Astrocyte (in vitro differentiated cells and primary cell): Measurements from ENCODE around the gene KTI12. TPM values are rescaled to one million over a fixed set of nuclear protein-coding genes. Genes with fewer than 3 reads are reported as not detected.

ENCODE experiments used
- DNase-seq: peaks from one replicate; pipeline ENCODE4 v3.0.0-alpha.2; 2010; ENCODE audit warnings: low read depth
- FAIRE-seq: peaks from 2 replicates; lab custom pipeline; 2011; peaks lifted over from hg19 to GRCh38; lab: Jason Lieb, UNC
- H2AFZ ChIP-seq: 2 replicates; pipeline ENCODE4 v1.6.0; 2012; ENCODE audit warnings: low read depth, low read length, inconsistent platforms
- H3K27ac ChIP-seq: 2 replicates; pipeline ENCODE4 v1.5.1; 2011; ENCODE audit warnings: low read depth, low read length, inconsistent platforms
- H3K27me3 ChIP-seq: 2 replicates; pipeline ENCODE4 v1.6.0; 2011; ENCODE audit warnings: low read length, inconsistent platforms; ENCODE audit not compliant: insufficient read depth
- H3K36me3 ChIP-seq: 2 replicates; pipeline ENCODE4 v1.5.1; 2011; ENCODE audit warnings: low read length, inconsistent platforms; ENCODE audit not compliant: insufficient read depth
- H3K4me1 ChIP-seq: 2 replicates; pipeline ENCODE4 v1.5.1; 2011; ENCODE audit warnings: low read length, inconsistent platforms; ENCODE audit not compliant: insufficient read depth
- H3K4me2 ChIP-seq: 2 replicates; pipeline ENCODE4 v1.6.0; 2012; ENCODE audit warnings: low read length, inconsistent platforms
- H3K4me3 ChIP-seq: 2 replicates; pipeline ENCODE4 v1.5.1; 2011; ENCODE audit warnings: low read depth, mild to moderate bottlenecking, low read length, inconsistent platforms; ENCODE audit not compliant: insufficient read depth
- H3K79me2 ChIP-seq: 2 replicates; pipeline ENCODE4 v1.6.0; 2012; ENCODE audit warnings: mild to moderate bottlenecking, low read length, inconsistent platforms; ENCODE audit not compliant: insufficient read depth
- H3K9ac ChIP-seq: 2 replicates; pipeline ENCODE4 v1.6.0; 2012; ENCODE audit warnings: mild to moderate bottlenecking, low read length, inconsistent platforms
- H3K9me3 ChIP-seq: 2 replicates; pipeline ENCODE4 v1.5.1; 2012; ENCODE audit warnings: low read depth, mild to moderate bottlenecking, low read length, inconsistent platforms; ENCODE audit not compliant: insufficient read depth
- H4K20me1 ChIP-seq: 2 replicates; pipeline ENCODE4 v1.6.0; 2012; ENCODE audit warnings: low read length, inconsistent platforms; ENCODE audit not compliant: insufficient read depth
- H3K27ac Mint-ChIP-seq: one replicate; pipeline ENCODE4 v1.8.0; 2021; ENCODE audit warnings: mild to moderate bottlenecking, mixed read lengths; ENCODE audit not compliant: unreplicated experiment
- H3K27me3 Mint-ChIP-seq: one replicate; pipeline ENCODE4 v1.8.0; 2021; ENCODE audit warnings: low read depth, mixed read lengths; ENCODE audit not compliant: unreplicated experiment
- H3K36me3 Mint-ChIP-seq: one replicate; pipeline ENCODE4 v1.8.0; 2021; ENCODE audit warnings: low read depth, mixed read lengths; ENCODE audit not compliant: unreplicated experiment
- H3K4me1 Mint-ChIP-seq: one replicate; pipeline ENCODE4 v1.8.0; 2021; ENCODE audit warnings: low read depth, mixed read lengths; ENCODE audit not compliant: unreplicated experiment
- H3K4me3 Mint-ChIP-seq: one replicate; pipeline ENCODE4 v1.8.0; 2021; ENCODE audit warnings: mild to moderate bottlenecking, moderate library complexity, mixed read lengths; ENCODE audit not compliant: unreplicated experiment
- H3K9me3 Mint-ChIP-seq: one replicate; pipeline ENCODE4 v1.8.0; 2021; ENCODE audit warnings: mild to moderate bottlenecking, mixed read lengths; ENCODE audit not compliant: unreplicated experiment
- CTCF ChIP-seq: IDR thresholded peaks from 2 replicates; pipeline ENCODE4 v1.5.1; 2011; ENCODE audit warnings: low read depth, mild to moderate bottlenecking, inconsistent platforms, low read length, moderate library complexity; ENCODE audit not compliant: insufficient read depth
- EZH2 ChIP-seq: IDR thresholded peaks from 2 replicates; pipeline ENCODE4 v1.6.1; 2012; ENCODE audit warnings: mild to moderate bottlenecking, low read length, inconsistent platforms; ENCODE audit not compliant: insufficient read depth
- total RNA-seq: library from RNA; stranded (reverse); gene quantifications from 2 replicates; pipeline ENCODE4 v1.2.1, GENCODE V29; 2021

KTI12 gene
- total RNA-seq, 1 donor from 2014 or later: 8.6 TPM

GRCh38 chr1:52056163-52056936 lies 22.7 kb upstream of the KTI12 start, which contains the start of gene BTF3L4:
Gene BTF3L4, plus strand, starts transcription at chr1:52056295. Its CDS starts 3,553 bp downstream, at chr1:52059848.
- peak within 1 kb of the TSS; percentile 85 for H2AFZ ChIP-seq
- peak within 1 kb of the TSS; percentile 99 for H3K27ac Mint-ChIP-seq

GRCh38 chr1:52055866-52056162 lies 22.2 kb upstream of the KTI12 start:
- H3K36me3 ChIP-seq: peaks cover 7% of the 10 kb centered on the region
- peaks cover 16% of the 10 kb centered on the region for H3K4me1 ChIP-seq
- Mint-ChIP-seq H3K4me1 (peaks cover 25% of the 10 kb centered on the region), H3K9me3 (no peaks in the 10 kb centered on the region), H3K27ac (peak overlapping the region; percentile 99), H3K27me3 (no peaks in the 10 kb centered on the region), H3K4me3 (peak overlapping the region; percentile 99), H3K36me3 (peaks cover 11% of the 10 kb centered on the region)
- peak overlapping the region; percentile 94 for H3K4me2 ChIP-seq
- DNase-seq (no peak), FAIRE-seq (no peak)
- peak overlapping the region; percentile 85 for H3K27ac ChIP-seq
- H3K9ac ChIP-seq: peak overlapping the region; percentile 92
- no peak for TF ChIP-seq EZH2
- no peak for TF ChIP-seq CTCF
- H3K79me2 ChIP-seq: peaks cover 78% of the 10 kb centered on the region
- H3K27me3 ChIP-seq: no peaks in the 10 kb centered on the region
- peak overlapping the region; percentile 85 for H2AFZ ChIP-seq
- H4K20me1 ChIP-seq: peaks cover 40% of the 10 kb centered on the region
- peak overlapping the region; percentile 87 for H3K4me3 ChIP-seq
- no peaks in the 10 kb centered on the region for H3K9me3 ChIP-seq

More at GRCh38 chr1:52056163-52056936, 22.7 kb upstream of the KTI12 start, which contains the start of gene BTF3L4:
- TF ChIP-seq EZH2: no peak
- TF ChIP-seq CTCF: no peak
- Histone ChIP-seq H4K20me1 (peaks cover 44% of the 10 kb centered on the region), H3K27me3 (no peaks in the 10 kb centered on the region), H3K79me2 (peaks cover 78% of the 10 kb centered on the region), H3K27ac (peak within 1 kb of the TSS; percentile 85), H3K4me1 (peaks cover 16% of the 10 kb centered on the region), H3K4me3 (peak within 1 kb of the TSS; percentile 87), H3K9ac (peak within 1 kb of the TSS; percentile 92), H3K9me3 (no peaks in the 10 kb centered on the region), H3K4me2 (peak within 1 kb of the TSS; percentile 94), H3K36me3 (peaks cover 10% of the 10 kb centered on the region)
- peak; percentile 81 for DNase-seq
- Mint-ChIP-seq H3K9me3 (no peaks in the 10 kb centered on the region), H3K4me3 (peak within 1 kb of the TSS; percentile 99), H3K36me3 (peaks cover 9% of the 10 kb centered on the region), H3K4me1 (peaks cover 25% of the 10 kb centered on the region), H3K27me3 (no peaks in the 10 kb centered on the region)
- FAIRE-seq: no peak
